ENCODE results near the gene FYN.

GRCh38 chr6:111844376-111844775, 28.9 kb downstream of the FYN start:
- no peak for TF ChIP-seq ELK4 (IDR thresholded peaks at IDR 0.05; ENCODE audit: borderline replicate concordance, low read depth, low read length)
- no peak for TF ChIP-seq ZNF768 (tag by site-specific recombination; IDR thresholded peaks at IDR 0.05)
- TF ChIP-seq ZNF449 (tag by site-specific recombination; IDR thresholded peaks at IDR 0.05) = no peak
- no peak for TF ChIP-seq SP2 (tag by site-specific recombination; IDR thresholded peaks at IDR 0.05)
- TF ChIP-seq ZNF501 (tag by site-specific recombination; IDR thresholded peaks at IDR 0.05) = no peak

Measured in HEK293 (cell line).